MCF 10A (cell line): ENCODE measurements around the gene TPRN. TPM values are rescaled to one million over a fixed set of nuclear protein-coding genes. Genes with fewer than 3 reads are reported as not detected.

ENCODE experiments used
- BruUV-seq: library from RNA; stranded (reverse); fragments of 400-500 nt; replicated peaks from 2 replicates; lab custom pipeline; 2021; lab: Mats Ljungman, UMichigan
- CTCF ChIA-PET: fragments of 300-600 bp; sonication (Branson Sonifier 250); formaldehyde crosslinking; extraction: SDS; loops from one replicate; lab custom pipeline; 2021; ENCODE audit warnings: antibody characterized with exemption, inconsistent platforms; lab: Yijun Ruan, JAX
- POLR2A ChIA-PET: fragments of 300-600, 350-650 bp; sonication (Branson Sonifier 250); formaldehyde crosslinking; extraction: SDS; loops from one replicate; lab custom pipeline; 2020; ENCODE audit warnings: antibody characterized with exemption, inconsistent platforms; lab: Yijun Ruan, JAX
- DNase-seq: peaks from one replicate; pipeline ENCODE4 v3.0.0-alpha.2; 2018; ENCODE audit not compliant: unreplicated experiment
- H3K27ac Mint-ChIP-seq: one replicate; pipeline ENCODE4 v1.8.0; 2022; ENCODE audit warnings: mild to moderate bottlenecking, low read depth, mixed read lengths; ENCODE audit not compliant: unreplicated experiment
- H3K27me3 Mint-ChIP-seq: one replicate; pipeline ENCODE4 v1.8.0; 2022; ENCODE audit warnings: mixed read lengths; ENCODE audit not compliant: insufficient read depth, unreplicated experiment
- H3K36me3 Mint-ChIP-seq: one replicate; pipeline ENCODE4 v1.8.0; 2022; ENCODE audit warnings: mild to moderate bottlenecking, moderate library complexity, mixed read lengths; ENCODE audit not compliant: insufficient read depth, unreplicated experiment
- H3K4me1 Mint-ChIP-seq: one replicate; pipeline ENCODE4 v1.8.0; 2022; ENCODE audit warnings: mixed read lengths; ENCODE audit not compliant: insufficient read depth, unreplicated experiment
- H3K4me3 Mint-ChIP-seq: one replicate; pipeline ENCODE4 v1.8.0; 2022; ENCODE audit warnings: mild to moderate bottlenecking, moderate library complexity, mixed read lengths; ENCODE audit not compliant: unreplicated experiment
- H3K9me3 Mint-ChIP-seq: one replicate; pipeline ENCODE4 v1.8.0; 2022; ENCODE audit warnings: mixed read lengths; ENCODE audit not compliant: unreplicated experiment
- CTCF ChIP-seq: fragments of 200-600 bp; IDR thresholded peaks from one replicate; pipeline ENCODE4 v1.8.0; 2022; ENCODE audit warnings: antibody characterized with exemption, mild to moderate bottlenecking; ENCODE audit not compliant: unreplicated experiment
- intact Hi-C: fragments of 100-400 bp; cut with micrococcal nuclease; formaldehyde crosslinking; loops from 2 replicates; pipeline ENCODE4 v1.14.1; 2022
- total RNA-seq: library from RNA; stranded (reverse); gene quantifications from 2 replicates; pipeline ENCODE4 v1.2.3, GENCODE V29; 2022

TPRN gene
- total RNA-seq, 1 experiment from 2014 or later: 13.4 TPM

- CTCF ChIA-PET: interaction anchor here (0.6 kb wide), 1 partner anchor 98 kb away, joined by 3 read pairs; no protein-coding TSS in a partner anchor
- no TSS peak for BruUV-seq
- DNase-seq: no peak
- POLR2A ChIA-PET: no interaction called here
- Mint-ChIP-seq H3K4me3 (no peak overlapping the region), H3K36me3 (no peaks in the 10 kb centered on the region), H3K27me3 (peaks cover 13% of the 10 kb centered on the region), H3K4me1 (no peaks in the 10 kb centered on the region), H3K9me3 (no peaks in the 10 kb centered on the region), H3K27ac (no peak overlapping the region)
- intact Hi-C loops: no loop called here
- no peak for TF ChIP-seq CTCF
Observed at GRCh38 chr9:137166380-137167229, 33.9 kb downstream of the TPRN start.

GRCh38 chr9:137165250-137165836 lies 35.2 kb downstream of the TPRN start:
- Mint-ChIP-seq H3K4me1 (no peaks in the 10 kb centered on the region), H3K4me3 (no peak overlapping the region), H3K36me3 (no peaks in the 10 kb centered on the region), H3K27me3 (peaks cover 13% of the 10 kb centered on the region), H3K9me3 (no peaks in the 10 kb centered on the region), H3K27ac (no peak overlapping the region)
- DNase-seq: no peak
- TF ChIP-seq CTCF: no peak
- no TSS peak for BruUV-seq
- ChIA-PET CTCF (interaction anchor here (0.8 kb wide), 1 partner anchor 13 kb away, joined by 3 read pairs; no protein-coding TSS in a partner anchor), POLR2A (no interaction called here)
- intact Hi-C loops: no loop called here

GRCh38 chr9:137164370-137165249 lies 35.9 kb downstream of the TPRN start:
- POLR2A ChIA-PET: no interaction called here

More at GRCh38 chr9:137164370-137165249, 35.9 kb downstream of the TPRN start:
- Mint-ChIP-seq H3K27me3 (peaks cover 16% of the 10 kb centered on the region), H3K4me3 (no peak overlapping the region), H3K36me3 (no peaks in the 10 kb centered on the region), H3K9me3 (no peaks in the 10 kb centered on the region), H3K4me1 (no peaks in the 10 kb centered on the region), H3K27ac (no peak overlapping the region)
- DNase-seq: no peak
- CTCF ChIA-PET: interaction anchor here (0.8 kb wide), 1 partner anchor 13 kb away, joined by 3 read pairs; no protein-coding TSS in a partner anchor
- BruUV-seq: no TSS peak
- intact Hi-C loops: no loop called here
- no peak for TF ChIP-seq CTCF
